IMR-90 (cell line): Measurements from ENCODE around the gene GOLPH3L.

ENCODE experiments used
- MAFK ChIP-seq: IDR thresholded peaks from 2 replicates; pipeline ENCODE4 v1.6.1; 2012; ENCODE audit warnings: low read depth, low read length, improper control_type of control experiment
- POLR2A ChIP-seq: IDR thresholded peaks from 2 replicates; pipeline ENCODE4 v1.6.1; 2012; ENCODE audit warnings: mild to moderate bottlenecking, low read depth, low read length
- RFX5 ChIP-seq: IDR thresholded peaks from 2 replicates; pipeline ENCODE4 v1.8.0; 2012; ENCODE audit warnings: low read depth, mild to moderate bottlenecking, low read length, moderate library complexity
- TF ChIP-seq, protein P1 (sequence below): conservative IDR thresholded peaks from 2 replicates; pipeline ENCODE4 v1.5.1; 2012; ENCODE audit warnings: mild to moderate bottlenecking, low read depth, low read length, improper control_type of control experiment
- TF ChIP-seq, protein P2 (sequence below): fragments of 150-350 bp; IDR thresholded peaks from 2 replicates; pipeline ENCODE4 v1.6.1; 2017; ENCODE audit warnings: mild to moderate bottlenecking, antibody characterized with exemption, low read length, low read depth

DNA sequence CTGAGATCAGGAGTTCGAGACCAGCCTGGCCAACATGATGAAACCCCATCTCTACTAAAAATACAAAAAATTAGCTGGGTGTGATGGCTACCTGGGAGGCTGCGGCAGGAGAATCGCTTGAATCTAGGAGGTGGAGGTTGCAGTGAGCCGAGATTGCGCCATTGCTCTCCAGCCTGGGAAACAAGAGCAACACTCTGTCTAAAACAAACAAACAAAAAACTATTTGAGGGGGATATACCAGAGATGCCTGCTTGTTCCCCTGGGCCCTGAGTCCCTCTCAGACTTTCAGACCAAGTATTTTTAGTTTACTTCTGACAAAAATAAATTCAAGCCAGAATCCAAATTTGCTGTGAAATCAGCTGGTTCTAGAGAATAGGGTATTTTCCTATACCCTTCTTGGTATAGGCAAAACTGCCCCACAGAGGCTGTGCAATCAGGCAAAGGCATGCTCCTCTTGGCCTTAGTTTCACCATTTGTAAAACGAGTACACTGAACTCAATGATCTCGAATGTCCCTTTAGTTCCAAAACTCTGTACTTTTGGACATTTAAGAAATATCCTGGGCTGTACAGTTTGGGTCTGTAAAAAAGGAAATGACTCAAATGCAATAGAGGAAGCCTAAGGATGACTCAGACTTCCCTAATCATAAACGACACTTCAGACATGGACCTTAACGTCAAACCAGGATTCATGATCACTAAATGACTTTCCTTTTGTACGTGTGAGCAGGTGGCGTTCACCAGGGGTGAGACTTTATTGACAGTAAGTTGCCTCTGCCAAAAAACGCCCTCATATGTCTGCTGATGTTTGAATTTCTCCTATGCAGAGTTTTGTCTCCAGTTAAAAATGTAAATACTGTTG, 83.7 kb downstream of the GOLPH3L start:
- TF ChIP-seq, protein P1, sequence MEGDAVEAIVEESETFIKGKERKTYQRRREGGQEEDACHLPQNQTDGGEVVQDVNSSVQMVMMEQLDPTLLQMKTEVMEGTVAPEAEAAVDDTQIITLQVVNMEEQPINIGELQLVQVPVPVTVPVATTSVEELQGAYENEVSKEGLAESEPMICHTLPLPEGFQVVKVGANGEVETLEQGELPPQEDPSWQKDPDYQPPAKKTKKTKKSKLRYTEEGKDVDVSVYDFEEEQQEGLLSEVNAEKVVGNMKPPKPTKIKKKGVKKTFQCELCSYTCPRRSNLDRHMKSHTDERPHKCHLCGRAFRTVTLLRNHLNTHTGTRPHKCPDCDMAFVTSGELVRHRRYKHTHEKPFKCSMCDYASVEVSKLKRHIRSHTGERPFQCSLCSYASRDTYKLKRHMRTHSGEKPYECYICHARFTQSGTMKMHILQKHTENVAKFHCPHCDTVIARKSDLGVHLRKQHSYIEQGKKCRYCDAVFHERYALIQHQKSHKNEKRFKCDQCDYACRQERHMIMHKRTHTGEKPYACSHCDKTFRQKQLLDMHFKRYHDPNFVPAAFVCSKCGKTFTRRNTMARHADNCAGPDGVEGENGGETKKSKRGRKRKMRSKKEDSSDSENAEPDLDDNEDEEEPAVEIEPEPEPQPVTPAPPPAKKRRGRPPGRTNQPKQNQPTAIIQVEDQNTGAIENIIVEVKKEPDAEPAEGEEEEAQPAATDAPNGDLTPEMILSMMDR: no peak
- TF ChIP-seq POLR2A (peak; percentile 57), RFX5 (no peak), MAFK (no peak)
- TF ChIP-seq, protein P2, sequence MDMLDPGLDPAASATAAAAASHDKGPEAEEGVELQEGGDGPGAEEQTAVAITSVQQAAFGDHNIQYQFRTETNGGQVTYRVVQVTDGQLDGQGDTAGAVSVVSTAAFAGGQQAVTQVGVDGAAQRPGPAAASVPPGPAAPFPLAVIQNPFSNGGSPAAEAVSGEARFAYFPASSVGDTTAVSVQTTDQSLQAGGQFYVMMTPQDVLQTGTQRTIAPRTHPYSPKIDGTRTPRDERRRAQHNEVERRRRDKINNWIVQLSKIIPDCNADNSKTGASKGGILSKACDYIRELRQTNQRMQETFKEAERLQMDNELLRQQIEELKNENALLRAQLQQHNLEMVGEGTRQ: no peak
